Stimulated activated CD4-positive, alpha-beta T cell treated with anti-CD3 and anti-CD28 coated beads, Interleukin-4, amount 100 ng/mL, for 48 hours (primary cell): Measurements from ENCODE around the gene AUNIP.
"Not testable (repeated sequence)": the region's sequence is repeated elsewhere in the genome, so short reads cannot be mapped to it uniquely, and the experiment has no call there.

ENCODE experiments used
- DNase-seq, 2 donors: peaks; one replicate each; pipeline ENCODE4 v3.0.0-alpha.2; 2020; ENCODE audit warnings: low read depth in 2 of 2

The AUNIP gene

DNA sequence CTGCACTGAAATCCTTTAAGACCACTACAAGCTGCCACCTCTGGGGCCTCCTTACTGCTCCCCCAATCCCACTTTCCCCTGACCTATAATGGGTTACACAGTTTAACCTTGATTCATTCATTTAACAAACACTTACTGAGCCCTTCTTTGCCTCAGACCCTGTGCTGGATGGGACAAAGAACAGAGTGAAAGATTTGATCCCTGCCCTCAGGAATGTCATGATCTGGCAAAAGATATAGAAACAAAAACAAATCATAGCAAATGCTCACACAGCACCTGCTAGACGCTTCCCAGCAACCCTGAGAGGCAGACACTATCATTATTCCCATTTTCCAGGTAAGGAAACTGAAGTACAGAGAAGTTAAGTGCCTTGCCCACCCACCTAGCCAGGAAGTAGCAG, 7.0 kb upstream of the AUNIP start:
- no peak for DNase-seq

DNA sequence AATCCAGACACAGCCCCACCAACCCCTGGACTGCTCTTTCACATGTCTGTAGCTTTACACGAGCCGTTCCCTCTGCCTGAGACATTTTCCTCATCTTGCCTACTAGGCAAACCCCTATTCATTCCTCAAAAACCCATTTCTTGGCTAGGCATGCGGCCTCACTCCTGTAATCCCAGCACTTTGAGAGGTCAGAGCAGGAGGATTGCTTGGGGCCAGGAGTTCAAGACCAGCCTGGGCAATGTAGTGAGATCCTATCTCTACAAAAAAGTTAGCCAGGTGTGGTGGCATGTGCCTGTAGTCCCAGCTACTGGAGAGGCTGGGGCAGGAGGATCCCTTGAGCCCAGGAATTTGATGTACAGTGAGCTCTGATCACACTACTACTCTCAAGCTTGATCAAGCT, 5.2 kb upstream of the AUNIP start:
- no peak for DNase-seq

DNA sequence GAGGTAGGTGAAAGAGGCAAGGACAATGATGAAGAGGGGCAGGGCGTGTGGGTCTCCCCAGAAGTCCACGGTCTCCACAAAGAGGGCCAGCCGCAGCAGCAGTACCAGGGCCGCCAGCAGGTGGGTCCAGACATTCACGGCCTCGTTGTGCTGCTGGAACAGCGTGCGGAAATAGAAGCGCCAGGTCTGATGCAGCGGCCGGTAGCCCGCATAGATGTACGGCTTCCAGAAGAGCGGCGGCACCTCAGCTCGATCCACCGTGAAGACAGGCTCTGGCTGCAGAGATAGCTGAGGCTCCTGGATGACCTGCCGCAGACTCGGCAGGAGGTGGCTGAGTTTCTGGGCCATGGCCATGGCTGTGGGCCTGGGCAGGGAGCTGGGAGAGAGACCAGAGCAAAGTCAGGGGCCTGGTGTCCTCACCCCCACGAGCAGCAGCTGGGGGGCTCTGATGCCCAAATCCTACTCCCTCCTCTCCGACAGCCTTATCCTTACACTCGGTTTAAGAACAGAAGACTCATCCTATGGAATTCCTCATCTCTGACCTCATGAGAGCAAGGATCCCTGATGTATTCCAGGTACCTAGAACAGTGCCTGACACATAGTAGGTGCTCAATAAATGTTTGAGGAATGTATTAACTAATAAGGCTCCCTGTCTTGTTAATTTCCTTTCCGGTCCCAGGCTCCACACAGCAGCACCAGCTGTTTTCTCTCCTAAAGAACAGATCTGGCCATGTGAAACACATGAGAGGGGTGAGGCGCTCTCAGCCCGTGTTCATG, 4.4 kb upstream of the AUNIP start:
- DNase-seq, result no peak

DNA sequence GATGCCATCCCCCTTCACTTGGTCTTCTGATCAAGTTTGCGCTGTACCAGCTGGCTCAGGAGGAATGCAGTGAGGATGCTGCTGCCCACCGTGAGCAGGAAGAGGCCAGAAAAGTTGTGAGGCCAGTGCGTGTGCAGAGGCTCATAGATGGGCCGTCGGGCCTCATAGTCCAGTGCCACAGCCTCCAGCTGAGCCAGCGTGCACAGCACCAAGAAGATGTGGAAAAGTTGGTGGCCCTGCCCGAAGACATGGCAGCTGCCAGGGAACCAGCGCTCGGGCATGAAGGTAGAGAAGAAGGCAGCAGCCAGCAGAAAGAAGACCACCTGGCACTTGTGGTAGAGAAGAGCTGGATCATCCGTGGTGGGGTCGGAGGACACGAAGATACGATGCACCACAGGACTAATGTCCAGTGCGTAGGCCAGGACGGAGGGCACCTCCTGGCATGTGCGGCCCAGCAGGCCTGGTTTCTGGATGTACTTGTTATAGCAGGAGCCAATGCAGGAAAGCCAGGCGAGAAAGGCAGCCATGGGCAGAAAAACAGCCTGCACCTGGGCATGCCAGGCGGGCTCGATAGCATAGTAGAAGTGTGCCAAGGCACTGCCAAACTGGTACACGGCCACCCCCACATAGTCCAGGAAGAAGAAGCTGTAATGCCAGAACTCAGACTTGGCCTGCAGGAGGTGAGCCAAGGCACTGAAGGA, 3.7 kb upstream of the AUNIP start:
- no peak for DNase-seq

DNA sequence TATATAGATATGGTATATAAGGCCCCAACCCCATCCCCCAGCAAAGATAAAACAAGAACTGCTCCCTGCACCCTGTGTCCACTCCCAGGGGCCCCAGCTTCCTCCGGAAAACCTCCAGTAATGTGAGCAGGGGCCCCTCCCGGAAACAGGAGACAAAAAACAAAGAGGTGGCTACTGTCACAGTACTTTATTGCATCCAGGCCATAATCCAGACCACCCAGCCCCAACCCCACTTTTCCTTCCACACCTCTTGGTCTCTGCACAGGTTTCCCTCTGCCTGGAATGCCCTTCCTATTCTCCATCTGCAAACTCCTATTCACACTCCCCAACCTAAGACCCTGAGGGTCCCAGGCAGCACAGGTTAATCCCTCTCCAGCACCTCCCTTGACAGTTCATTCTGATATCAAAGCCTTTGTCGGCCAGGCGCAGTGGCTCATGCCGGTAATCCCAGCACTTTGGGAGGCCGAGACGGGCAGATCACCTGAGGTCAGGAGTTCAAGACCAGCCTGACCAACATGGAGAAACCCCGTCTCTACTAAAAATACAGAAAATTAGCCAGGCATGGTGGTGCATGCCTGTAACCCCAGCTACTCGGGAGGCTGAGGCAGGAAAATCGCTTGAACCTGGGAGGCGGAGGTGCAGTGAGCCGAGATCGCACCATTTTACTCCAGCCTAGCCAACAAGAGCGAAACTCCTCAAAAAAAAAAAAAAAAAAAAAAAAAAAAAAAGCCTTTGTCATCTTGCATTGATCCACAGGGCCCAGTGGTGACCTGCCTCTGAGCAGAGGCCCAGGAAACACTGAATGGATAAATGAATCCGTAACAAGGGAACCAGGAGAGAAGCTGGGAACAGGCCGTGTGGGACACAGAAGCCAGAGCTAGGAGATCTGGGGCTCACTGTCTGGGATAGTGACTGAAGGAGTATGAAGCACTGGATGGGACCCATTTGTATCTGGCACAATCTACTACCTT, 2.3 kb upstream of the AUNIP start:
- DNase-seq, result no peak

DNA sequence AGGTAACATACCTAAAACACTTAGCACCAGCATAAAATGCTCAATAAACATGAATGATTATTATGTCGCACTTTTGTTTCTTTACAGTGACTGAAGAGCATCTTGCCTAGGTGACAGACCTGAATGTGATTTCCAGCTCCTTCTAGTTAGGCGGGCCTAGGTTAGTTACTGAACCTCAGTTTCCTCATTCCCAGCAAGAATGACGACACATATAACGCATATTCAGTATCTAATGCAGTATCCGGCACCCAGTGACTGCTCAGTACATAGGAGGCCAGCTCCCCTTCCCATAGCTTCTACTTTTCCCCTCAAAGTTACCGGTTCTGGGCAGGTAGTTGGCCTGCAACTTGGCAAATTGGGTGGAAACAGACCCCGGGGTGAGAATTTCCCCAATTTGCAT, 763 bp downstream of the AUNIP start:
- no peak for DNase-seq

DNA sequence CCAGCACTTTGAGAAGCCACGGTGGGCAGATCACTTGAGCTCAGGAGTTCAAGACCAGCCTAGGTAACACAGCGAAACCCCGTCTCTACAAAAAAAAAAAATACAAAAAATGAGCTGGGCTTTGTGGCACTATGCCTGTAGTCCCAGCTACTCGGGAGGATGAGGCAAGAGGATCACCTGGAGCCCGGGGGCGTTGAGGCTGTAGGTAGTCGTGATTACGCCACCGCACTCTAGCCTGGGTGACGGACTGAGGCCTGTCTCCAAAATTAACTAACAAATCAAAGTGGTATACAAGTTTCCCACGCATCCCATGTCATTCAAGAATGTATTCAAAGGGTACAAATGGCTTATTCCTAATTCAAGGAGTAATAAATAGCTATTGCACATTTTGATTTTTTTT, 2.4 kb downstream of the AUNIP start:
- DNase-seq, result no peak

DNA sequence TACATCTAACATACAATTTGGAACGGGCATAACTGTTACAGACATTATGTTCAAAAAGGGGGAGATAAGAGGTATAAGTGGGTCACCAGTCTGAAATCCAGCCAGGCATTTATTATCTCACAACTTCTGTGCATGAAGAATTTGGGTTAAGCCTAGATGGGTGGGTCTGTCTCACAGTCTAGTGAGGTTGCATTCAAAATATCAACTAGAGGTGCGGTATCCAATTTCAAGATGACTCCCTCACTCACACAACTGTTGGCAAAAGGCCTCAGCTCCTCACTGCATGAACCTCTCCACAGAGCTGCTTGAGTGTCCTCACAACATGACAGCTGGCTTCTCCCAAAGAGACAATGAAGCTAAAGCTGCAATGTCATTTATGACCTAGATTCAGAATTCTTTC, 4.7 kb downstream of the AUNIP start:
- no peak for DNase-seq

DNA sequence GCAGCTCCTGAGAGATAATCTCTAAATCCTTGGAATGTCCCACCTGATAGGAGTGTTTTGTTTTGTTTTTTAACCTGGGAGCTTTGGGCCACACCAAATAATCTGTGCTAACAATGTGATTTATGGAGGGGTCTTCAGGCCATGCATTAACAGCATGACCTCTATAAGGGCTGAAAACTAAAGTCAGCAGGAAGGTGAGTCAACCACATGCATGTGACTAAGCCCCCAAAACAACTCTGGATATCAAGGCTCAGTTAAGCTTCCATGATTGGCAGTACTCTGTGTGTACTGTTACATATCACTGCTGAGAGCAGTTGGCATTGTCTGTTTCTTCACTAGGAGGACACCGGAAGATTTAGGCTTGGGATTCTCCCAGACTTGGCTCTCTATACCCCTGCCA, 10.7 kb downstream of the AUNIP start:
- DNase-seq, result no peak

DNA sequence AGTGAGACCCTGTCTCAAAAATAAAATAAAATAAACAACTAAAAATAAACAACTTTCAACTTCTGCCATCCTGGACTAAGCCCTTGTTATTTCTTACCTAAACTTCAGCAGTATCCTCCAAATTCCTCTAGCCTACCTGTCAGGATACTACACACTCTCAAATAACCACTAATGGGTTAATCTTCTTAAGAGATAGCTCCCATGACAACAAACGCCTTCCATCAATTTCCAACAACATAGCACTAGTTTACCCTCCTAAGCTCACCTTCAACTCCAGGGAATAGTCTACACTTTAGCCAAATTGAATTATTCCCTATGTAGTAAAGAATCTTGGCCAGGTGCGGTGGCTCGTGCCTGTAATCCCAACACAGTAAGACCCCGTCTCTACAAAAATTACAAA, 11.3 kb downstream of the AUNIP start:
- no peak for DNase-seq

DNA sequence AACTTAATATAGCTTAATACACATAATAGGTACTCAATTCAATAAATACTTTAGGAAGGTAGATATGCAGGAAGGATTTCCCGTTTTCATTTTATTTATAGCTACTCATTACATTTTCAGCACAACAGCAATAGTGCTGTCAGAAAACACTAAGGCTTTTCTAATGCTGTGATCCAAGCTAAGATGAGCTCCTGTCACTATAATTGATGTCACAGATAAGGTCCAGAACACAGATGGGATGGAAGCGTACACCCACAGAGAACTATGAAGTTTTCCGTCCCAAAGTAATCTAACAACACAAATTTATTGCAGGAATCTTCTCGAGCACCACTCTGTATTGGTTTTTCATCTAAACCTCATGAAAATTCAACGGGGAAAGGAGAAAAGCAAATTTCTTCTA, 13.6 kb downstream of the AUNIP start:
- DNase-seq, result no peak

DNA sequence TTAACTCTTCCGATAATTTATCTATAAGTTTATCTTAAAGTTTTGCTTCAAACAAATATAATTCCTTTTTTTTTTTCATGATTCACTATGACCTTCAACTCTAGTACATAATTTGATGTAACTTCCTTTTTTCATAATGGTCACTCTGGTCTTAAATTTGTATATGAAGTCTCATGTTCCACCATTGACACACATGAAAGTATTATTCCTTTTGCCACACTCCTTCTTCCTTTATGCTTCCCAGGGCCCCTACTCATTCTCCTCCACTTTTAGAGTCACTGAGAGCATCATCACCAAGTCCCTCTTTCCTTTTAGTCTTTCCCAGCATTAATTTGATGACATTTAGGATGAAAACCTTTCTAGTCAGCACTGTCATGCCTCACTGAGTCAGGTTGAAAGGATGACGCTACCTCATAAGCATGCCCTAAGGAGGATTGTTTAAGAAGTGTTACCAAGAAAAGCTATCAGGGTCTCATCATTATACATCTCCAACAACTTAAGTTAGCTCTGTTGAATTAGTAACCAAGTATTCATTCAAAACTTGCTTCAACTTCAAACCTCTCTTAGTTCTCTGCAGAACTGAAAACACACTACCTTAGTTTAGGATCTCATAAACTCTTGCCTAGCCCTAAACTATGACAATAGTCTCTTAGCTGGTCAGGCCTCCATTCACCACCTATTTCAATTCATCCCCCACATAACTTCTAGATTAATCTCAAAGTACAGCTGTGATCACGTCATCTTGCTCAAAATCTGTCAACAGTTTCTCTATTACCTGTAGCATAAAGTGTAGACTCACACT, 14.5 kb downstream of the AUNIP start:
- no peak for DNase-seq

DNA sequence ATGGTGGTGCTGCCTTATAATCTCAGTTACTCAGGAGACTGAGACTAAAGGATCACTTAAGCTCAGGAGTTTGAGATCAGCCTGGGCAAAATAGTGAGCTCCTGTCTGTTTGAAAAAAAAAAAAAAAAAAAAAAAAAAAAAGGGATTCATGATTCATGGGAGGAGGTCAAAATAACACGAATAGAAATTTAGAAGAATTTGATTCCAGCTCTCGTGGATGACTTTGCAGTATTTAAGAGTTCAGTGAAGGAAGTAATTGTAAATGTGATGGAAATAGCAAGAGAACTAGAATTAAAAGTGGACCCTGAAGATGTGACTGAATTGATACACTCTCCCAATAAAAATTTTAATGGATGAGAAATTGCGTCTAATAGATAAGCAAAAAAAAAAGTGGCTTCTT, 15.8 kb downstream of the AUNIP start:
- no peak for DNase-seq

DNA sequence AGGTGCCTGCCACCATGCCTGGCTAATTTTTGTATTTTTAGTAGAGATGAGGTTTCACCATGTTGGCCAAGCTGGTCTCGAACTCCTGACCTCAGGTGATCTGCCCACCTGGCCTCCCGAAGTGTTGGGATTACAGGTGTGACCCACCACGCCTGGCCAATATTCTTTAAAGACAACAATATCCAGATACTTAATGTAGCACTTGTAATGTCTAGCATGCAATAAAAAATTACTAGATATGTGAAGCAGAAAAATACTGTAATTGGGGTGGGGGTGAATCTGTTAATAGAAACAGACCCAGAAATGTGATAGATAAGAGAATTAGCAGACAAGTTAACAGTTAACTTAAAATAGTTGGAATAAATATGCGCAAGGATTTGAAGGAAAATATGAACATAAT, 19.4 kb downstream of the AUNIP start:
- not testable (repeated sequence) for DNase-seq

DNA sequence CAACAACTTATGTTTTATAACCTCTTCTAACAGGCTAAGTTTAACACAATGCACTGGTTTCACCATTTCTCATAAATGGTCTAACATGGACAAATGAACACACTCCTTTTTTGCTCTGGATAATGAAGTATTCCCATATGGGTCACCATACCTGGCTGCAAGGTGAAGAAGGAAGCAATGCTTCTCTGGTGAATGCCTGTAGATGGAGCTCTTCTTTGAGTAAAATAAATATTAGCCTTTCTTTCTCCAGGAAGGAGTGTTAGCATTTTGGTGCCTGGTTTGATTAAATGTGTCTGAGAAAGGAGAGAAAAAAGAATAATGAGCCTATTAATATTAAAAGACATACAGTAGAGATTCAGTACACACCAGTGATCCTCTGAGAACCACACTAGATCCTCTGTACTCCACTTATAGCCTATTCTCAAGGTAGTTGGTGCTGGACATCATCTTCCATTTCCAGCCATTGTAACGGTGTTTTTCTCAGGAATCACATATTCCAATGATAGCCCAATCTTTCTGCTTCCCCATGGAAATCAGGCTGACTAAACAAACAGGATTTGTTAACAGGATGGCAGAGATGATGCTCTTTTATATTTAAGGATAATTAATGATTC, 21.9 kb downstream of the AUNIP start:
- no peak for DNase-seq

DNA sequence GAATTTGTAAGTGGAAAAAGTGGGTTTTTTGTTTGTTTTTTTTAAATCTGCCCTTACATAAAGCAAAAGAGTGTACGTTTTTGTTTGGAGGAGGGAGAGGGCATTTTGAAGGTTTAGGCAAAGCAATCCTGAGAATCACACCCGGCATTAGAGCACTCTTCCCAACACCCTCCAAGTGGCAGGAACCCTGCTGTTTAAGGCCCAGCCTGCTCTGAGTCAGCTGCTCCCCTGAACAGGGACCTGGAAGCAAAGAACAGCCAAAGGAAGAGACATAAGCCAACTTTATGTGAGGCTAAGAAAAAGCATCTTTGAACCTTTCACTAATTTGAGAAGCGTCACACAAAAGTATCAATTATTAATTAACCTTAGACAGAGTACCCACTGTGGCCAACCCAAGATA, 22.6 kb downstream of the AUNIP start:
- no peak for DNase-seq

DNA sequence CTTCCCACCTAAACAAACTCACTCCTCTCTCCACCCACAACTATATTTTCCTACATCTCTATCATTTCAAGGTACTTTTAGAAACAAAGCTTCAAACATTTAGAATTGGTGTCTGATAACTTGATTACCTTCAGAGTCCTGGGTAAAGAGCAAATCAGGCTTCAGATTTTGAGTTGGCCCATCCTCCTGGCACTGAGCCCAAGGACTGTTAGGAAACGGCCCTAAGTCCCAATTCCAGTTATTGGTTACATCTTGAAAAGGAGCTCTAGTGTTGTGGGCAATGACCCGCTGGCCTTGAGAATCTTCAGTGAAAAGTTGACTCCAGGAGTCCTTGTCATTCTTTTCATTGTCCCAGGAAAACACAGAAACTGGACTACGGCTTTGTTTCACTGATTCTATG, 24.4 kb downstream of the AUNIP start:
- no peak for DNase-seq

DNA sequence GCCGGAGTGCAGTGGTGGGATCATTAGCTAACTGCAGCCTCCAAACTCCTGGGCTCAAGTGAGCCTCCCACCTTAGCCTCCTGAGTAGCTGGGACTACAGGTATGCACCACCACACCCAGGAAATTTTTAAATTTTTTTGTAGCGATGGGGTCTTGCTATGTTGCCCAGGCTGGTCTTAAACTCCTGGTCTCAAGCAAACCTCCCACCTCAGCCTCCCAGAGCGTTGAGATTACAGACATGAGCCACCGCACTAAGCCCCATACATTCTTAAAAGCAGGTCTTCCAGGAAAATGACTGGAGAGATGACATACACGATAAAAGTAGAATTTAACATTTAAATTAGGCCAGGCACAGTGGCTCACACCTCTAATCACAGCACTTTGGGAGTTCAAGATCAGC, 26.1 kb downstream of the AUNIP start:
- DNase-seq, result no peak

DNA sequence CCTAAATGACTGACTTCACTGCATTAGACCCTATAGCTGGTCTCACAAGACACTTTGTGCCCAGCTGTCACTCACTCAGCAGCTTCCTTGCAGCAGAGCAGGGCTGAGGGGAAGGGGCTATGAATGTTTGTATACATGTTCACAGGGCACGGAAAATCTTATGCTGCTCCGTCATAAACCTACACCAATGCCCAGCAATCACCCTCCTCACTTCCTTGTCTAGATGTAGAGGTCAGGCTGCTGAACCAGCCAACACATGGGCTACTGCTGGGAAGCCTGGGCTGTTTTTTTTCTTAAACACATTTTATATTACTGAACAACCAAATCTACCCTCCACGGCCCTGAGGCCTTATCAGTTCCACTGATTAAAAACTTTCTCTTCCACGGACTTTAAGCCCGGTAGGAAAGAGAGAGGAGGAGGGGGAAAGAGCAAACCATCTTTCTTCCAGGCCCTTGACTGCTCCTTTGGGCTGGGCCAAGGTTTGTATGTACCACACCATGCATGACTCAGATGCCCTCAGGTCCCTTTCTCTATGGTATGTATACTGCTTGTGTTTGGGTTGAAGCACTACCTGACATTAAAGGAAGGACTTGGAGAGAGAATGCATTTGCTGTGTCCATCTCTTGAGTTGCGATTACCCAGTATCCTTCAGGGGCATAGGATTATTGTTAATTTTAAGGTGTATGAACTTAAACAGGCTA, 26.8 kb downstream of the AUNIP start:
- no peak for DNase-seq

DNA sequence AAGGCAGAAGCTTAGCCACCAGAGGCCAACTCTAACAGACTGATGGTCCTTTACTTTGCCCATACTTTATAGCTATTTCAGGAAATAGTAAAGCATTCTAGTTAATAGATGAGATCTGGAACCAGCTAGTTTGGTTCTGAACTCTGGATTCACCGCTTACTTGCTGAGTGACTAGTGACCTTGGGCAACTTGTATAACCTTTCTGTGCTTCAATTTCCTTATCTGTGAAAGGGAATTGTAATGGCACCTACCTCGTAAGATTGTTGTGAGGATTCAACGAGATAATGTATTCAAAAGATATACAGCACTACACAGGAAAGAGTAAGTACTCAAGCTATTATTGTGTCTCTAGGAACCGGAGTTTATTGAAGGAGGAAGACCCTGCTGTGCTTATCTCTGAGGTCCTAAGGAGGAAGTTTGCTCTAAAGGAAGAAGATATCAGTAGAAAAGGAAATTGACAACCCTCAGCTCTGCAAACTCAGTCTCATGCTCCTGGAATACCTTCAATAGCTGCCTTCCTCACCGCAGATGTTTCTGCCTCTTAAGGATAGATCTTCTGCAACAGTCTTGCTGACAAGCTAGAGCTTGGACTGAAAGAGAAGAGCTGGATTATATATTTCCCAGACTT, 27.6 kb downstream of the AUNIP start:
- DNase-seq, result no peak
